MCF 10A (cell line): ENCODE results near the gene PKP2. TPM values are rescaled to one million over a fixed set of nuclear protein-coding genes. Genes with fewer than 3 reads are reported as not detected.

Experiments
- Bru-seq: library from RNA; stranded (reverse); fragments of 400-500 nt; gene quantifications from one replicate; lab custom pipeline; 2021; lab: Mats Ljungman, UMichigan
- BruChase-seq, 2 experiments: library from RNA; stranded (reverse); fragments of 400-500 nt; gene quantifications; one replicate each; lab custom pipeline; 2021; lab: Mats Ljungman, UMichigan
- BruUV-seq: library from RNA; stranded (reverse); fragments of 400-500 nt; replicated peaks from 2 replicates; lab custom pipeline; 2021; lab: Mats Ljungman, UMichigan
- CTCF ChIA-PET: fragments of 300-600 bp; sonication (Branson Sonifier 250); formaldehyde crosslinking; extraction: SDS; loops from one replicate; lab custom pipeline; 2021; ENCODE audit warnings: antibody characterized with exemption, inconsistent platforms; lab: Yijun Ruan, JAX
- POLR2A ChIA-PET: fragments of 300-600, 350-650 bp; sonication (Branson Sonifier 250); formaldehyde crosslinking; extraction: SDS; loops from one replicate; lab custom pipeline; 2020; ENCODE audit warnings: antibody characterized with exemption, inconsistent platforms; lab: Yijun Ruan, JAX
- DNase-seq: peaks from one replicate; pipeline ENCODE4 v3.0.0-alpha.2; 2018; ENCODE audit not compliant: unreplicated experiment
- H3K27ac Mint-ChIP-seq: one replicate; pipeline ENCODE4 v1.8.0; 2022; ENCODE audit warnings: mild to moderate bottlenecking, low read depth, mixed read lengths; ENCODE audit not compliant: unreplicated experiment
- H3K27me3 Mint-ChIP-seq: one replicate; pipeline ENCODE4 v1.8.0; 2022; ENCODE audit warnings: mixed read lengths; ENCODE audit not compliant: insufficient read depth, unreplicated experiment
- H3K36me3 Mint-ChIP-seq: one replicate; pipeline ENCODE4 v1.8.0; 2022; ENCODE audit warnings: mild to moderate bottlenecking, moderate library complexity, mixed read lengths; ENCODE audit not compliant: insufficient read depth, unreplicated experiment
- H3K4me1 Mint-ChIP-seq: one replicate; pipeline ENCODE4 v1.8.0; 2022; ENCODE audit warnings: mixed read lengths; ENCODE audit not compliant: insufficient read depth, unreplicated experiment
- H3K4me3 Mint-ChIP-seq: one replicate; pipeline ENCODE4 v1.8.0; 2022; ENCODE audit warnings: mild to moderate bottlenecking, moderate library complexity, mixed read lengths; ENCODE audit not compliant: unreplicated experiment
- H3K9me3 Mint-ChIP-seq: one replicate; pipeline ENCODE4 v1.8.0; 2022; ENCODE audit warnings: mixed read lengths; ENCODE audit not compliant: unreplicated experiment
- intact Hi-C: fragments of 100-400 bp; cut with micrococcal nuclease; formaldehyde crosslinking; loops from 2 replicates; pipeline ENCODE4 v1.14.1; 2022
- long read RNA-seq: library from polyadenylated mRNA; stranded (forward); transcript quantifications from one replicate; pipeline ENCODE4 v2.0.0, GENCODE V29; 2022
- total RNA-seq: library from RNA; stranded (reverse); gene quantifications from 2 replicates; pipeline ENCODE4 v1.2.3, GENCODE V29; 2022
- TF ChIP-seq, protein P1 (sequence below): fragments of 200-600 bp; IDR thresholded peaks from one replicate; pipeline ENCODE4 v1.8.0; 2022; ENCODE audit warnings: antibody characterized with exemption, mild to moderate bottlenecking; ENCODE audit not compliant: unreplicated experiment

Gene PKP2
- 58.5 and 88.0 TPM in 2 replicates for total RNA-seq
- Bru-seq, nascent RNA, result percentile 87 among the genes with signal in this experiment
- BruChase-seq, experiment 1, labeled RNA remaining after a 6-hour chase, result percentile 73 among the genes with signal in this experiment
- percentile 72 among the genes with signal in this experiment for BruChase-seq, experiment 2, labeled RNA remaining after a 2-hour chase
- long read RNA-seq, full-length matches to known transcripts, result 309 of 349 reads
- long read RNA-seq, partial matches to known transcripts, result 18 of 349 reads
- long read RNA-seq, other reads (novel, unspliced or antisense), result 22 of 349 reads

DNA sequence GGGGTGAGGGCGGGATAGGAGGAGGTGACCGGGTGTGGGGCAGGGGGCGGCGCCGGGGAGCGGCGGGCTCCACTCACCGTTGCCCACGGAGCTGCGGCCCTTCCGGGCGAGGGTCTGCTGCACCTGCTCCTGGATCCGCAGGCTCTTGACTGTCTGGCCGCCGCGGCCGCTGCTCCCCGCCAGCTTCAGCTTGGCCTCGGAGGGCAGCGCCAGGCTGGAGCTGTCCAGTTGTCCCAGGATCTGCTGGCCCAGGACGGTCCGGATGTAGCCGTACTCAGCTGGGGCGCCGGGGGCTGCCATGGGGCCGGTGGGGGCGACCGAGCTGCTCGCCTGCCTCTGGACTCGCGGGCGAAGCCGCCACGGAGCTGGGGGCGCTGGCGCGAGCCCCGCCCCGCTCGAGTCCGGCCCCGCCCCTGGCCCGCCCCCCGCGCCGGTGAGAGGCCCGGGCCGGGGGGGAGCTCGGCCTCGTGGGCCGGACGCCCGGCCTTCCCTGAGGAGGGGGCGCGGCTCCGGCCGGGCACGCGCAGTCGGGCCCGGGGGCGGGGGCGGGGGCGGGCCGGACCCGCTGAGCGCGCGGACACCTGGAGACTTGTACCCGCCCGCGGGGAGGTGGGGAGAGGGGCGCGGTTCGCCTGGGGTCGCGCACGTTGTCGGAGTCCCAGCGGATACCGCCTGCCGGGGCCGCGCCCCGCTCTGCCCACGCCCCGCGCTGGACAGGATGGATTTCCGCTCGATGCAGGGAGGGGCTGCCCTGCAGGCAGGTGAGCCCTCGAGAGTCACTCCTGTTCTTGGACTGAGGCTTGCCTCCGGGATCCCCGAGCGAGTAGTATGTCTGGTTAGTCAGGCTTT is at the start of gene PKP2:
TSS of gene PKP2 (minus strand) at position 346 of the 849 bp plus-strand sequence. CDS start at position 300, 46 bp downstream.
- BruUV-seq, result no TSS peak
- H3K27ac Mint-ChIP-seq, result peak within 1 kb of the TSS; percentile 96
- CTCF ChIA-PET, result interaction anchor here (0.9 to 5.1 kb wide), 5 partner anchors 21 to 442 kb away, joined by 3 to 26 read pairs (median 6); partner anchors contain the start of gene YARS2
- POLR2A ChIA-PET, result interaction anchor here (0.6 to 7.4 kb wide), 10 partner anchors 10 to 1373 kb away, joined by 3 to 135 read pairs (median 4); partner anchors contain the start of gene YARS2
- TF ChIP-seq, protein P1, sequence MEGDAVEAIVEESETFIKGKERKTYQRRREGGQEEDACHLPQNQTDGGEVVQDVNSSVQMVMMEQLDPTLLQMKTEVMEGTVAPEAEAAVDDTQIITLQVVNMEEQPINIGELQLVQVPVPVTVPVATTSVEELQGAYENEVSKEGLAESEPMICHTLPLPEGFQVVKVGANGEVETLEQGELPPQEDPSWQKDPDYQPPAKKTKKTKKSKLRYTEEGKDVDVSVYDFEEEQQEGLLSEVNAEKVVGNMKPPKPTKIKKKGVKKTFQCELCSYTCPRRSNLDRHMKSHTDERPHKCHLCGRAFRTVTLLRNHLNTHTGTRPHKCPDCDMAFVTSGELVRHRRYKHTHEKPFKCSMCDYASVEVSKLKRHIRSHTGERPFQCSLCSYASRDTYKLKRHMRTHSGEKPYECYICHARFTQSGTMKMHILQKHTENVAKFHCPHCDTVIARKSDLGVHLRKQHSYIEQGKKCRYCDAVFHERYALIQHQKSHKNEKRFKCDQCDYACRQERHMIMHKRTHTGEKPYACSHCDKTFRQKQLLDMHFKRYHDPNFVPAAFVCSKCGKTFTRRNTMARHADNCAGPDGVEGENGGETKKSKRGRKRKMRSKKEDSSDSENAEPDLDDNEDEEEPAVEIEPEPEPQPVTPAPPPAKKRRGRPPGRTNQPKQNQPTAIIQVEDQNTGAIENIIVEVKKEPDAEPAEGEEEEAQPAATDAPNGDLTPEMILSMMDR, result no peak
- intact Hi-C loops, result loop anchor here (1.0 to 10.0 kb wide), 2 partner anchors 23 to 212 kb away; no protein-coding TSS in a partner anchor
- peak within 1 kb of the TSS; percentile 94 for H3K4me3 Mint-ChIP-seq
- DNase-seq, result peak; percentile 88
- peaks cover 41% of the 10 kb centered on the region for H3K4me1 Mint-ChIP-seq
- H3K27me3 Mint-ChIP-seq, result no peaks in the 10 kb centered on the region
- H3K36me3 Mint-ChIP-seq, result peaks cover 17% of the 10 kb centered on the region
- no peaks in the 10 kb centered on the region for H3K9me3 Mint-ChIP-seq

DNA sequence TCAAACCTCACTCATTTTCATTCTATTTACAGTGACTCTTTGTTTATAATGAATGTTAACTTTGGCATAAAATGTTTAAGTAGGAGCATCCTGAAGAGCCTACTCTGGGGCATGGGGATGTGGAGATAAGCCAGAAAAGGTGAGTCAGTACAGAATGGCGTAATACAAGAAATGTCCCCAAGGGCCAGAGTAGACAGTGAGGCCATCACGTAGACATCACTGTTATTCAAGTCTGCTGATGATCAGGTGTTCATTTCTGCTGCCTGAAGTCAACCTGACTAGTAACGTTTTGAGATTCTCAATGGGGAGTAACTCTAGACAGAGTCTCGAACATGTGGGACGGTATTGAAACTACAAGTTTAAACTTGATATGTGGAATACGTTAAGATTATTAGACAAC is 47.6 kb upstream of the PKP2 start:
- ChIA-PET CTCF (interaction anchor here (1.5 kb wide), 1 partner anchor 188 kb away, joined by 3 read pairs; no protein-coding TSS in a partner anchor), POLR2A (no interaction called here)
- no peak overlapping the region for H3K4me3 Mint-ChIP-seq
- no peaks in the 10 kb centered on the region for H3K27me3 Mint-ChIP-seq
- intact Hi-C loops, result no loop called here
- H3K27ac Mint-ChIP-seq, result peak overlapping the region; percentile 71
- peaks cover 6% of the 10 kb centered on the region for H3K4me1 Mint-ChIP-seq
- no peaks in the 10 kb centered on the region for H3K9me3 Mint-ChIP-seq
- TF ChIP-seq, protein P1, result no peak
- DNase-seq, result peak; percentile 61
- no peaks in the 10 kb centered on the region for H3K36me3 Mint-ChIP-seq
- BruUV-seq, result no TSS peak

DNA sequence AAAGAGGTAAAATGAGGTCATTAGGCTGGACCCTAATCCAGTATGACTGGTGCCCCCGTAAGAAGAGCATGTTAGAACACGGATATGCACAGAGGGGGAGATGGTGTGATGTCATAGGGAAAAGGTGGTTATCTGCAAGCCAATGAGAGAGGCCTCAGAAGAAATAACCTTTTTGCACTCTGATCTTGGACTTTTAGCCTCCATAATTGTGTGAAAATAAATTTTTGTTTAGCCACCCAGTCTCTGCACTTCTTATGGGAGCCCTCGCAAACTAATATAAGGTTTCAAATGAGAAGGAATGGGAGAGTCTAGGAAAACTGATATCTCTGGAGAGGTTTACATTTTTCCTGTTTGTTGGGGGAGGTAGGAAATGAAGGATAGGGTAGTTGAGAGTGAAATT is 43.2 kb upstream of the PKP2 start:
- Mint-ChIP-seq H3K4me1 (peaks cover 6% of the 10 kb centered on the region), H3K4me3 (no peak overlapping the region), H3K36me3 (no peaks in the 10 kb centered on the region), H3K9me3 (no peaks in the 10 kb centered on the region), H3K27me3 (no peaks in the 10 kb centered on the region), H3K27ac (no peak overlapping the region)
- DNase-seq, result no peak
- ChIA-PET CTCF (no interaction called here), POLR2A (no interaction called here)
- BruUV-seq, result no TSS peak
- TF ChIP-seq, protein P1, result no peak
- intact Hi-C loops, result no loop called here

DNA sequence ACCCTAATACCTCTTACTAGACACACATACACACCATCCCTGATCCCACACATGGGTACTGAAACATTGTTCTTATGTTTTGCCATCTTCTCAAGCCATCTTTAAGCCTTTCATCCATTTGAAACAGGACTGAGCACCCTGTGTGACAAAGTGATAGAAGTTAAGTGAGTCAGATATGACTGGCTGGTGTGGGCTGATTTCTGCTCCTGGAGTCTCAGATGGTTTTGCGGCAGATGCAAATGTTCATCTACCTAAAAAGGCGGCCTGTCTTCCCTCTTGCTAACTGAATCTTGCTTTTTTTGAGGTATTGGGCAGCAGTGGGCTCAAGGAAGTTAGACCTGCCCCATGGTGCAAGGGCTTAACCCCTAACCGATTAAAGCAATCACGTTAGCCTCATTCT is 30.4 kb upstream of the PKP2 start:
- no peaks in the 10 kb centered on the region for H3K36me3 Mint-ChIP-seq
- no peak overlapping the region for H3K27ac Mint-ChIP-seq
- ChIA-PET CTCF (no interaction called here), POLR2A (no interaction called here)
- intact Hi-C loops, result no loop called here
- H3K9me3 Mint-ChIP-seq, result no peaks in the 10 kb centered on the region
- no peak overlapping the region for H3K4me3 Mint-ChIP-seq
- no TSS peak for BruUV-seq
- TF ChIP-seq, protein P1, result no peak
- no peak for DNase-seq
- no peaks in the 10 kb centered on the region for H3K27me3 Mint-ChIP-seq
- H3K4me1 Mint-ChIP-seq, result peaks cover 11% of the 10 kb centered on the region
